BE2C (cell line): ENCODE measurements around the gene PTPRU.

Source experiments
- DNase-seq: peaks from one replicate; pipeline ENCODE4 v3.0.0-alpha.2; 2020
- H3K27me3 ChIP-seq: fragments of 250-450 bp; sonication (Bioruptor Pico); 2 replicates; pipeline ENCODE4 v1.5.1; 2020; ENCODE audit warnings: mild to moderate bottlenecking
- H3K36me3 ChIP-seq: fragments of 250-450 bp; sonication (Bioruptor Pico); 2 replicates; pipeline ENCODE4 v1.5.1; 2020; ENCODE audit warnings: mild to moderate bottlenecking
- H3K4me1 ChIP-seq: fragments of 250-450 bp; sonication (Bioruptor Pico); 2 replicates; pipeline ENCODE4 v1.5.1; 2020
- H3K4me3 ChIP-seq: 2 replicates; pipeline ENCODE4 v1.5.1; 2011; ENCODE audit warnings: low read depth, low read length
- H3K9me3 ChIP-seq: fragments of 250-450 bp; sonication (Bioruptor Pico); 2 replicates; pipeline ENCODE4 v1.5.1; 2020
- CTCF ChIP-seq: IDR thresholded peaks from 2 replicates; pipeline ENCODE4 v1.5.1; 2012; ENCODE audit warnings: mild to moderate bottlenecking, low read depth, low read length

Gene PTPRU

GRCh38 chr1:29335573-29335972 lies 99.3 kb downstream of the PTPRU start:
- Histone ChIP-seq H3K9me3 (no peaks in the 10 kb centered on the region), H3K4me1 (no peaks in the 10 kb centered on the region), H3K27me3 (no peaks in the 10 kb centered on the region), H3K4me3 (no peak overlapping the region), H3K36me3 (no peaks in the 10 kb centered on the region)
- no peak for TF ChIP-seq CTCF
- no peak for DNase-seq

- Histone ChIP-seq H3K9me3 (no peaks in the 10 kb centered on the region), H3K36me3 (no peaks in the 10 kb centered on the region), H3K27me3 (no peaks in the 10 kb centered on the region), H3K4me1 (no peaks in the 10 kb centered on the region), H3K4me3 (no peak overlapping the region)
- no peak for TF ChIP-seq CTCF
- no peak for DNase-seq
Observed at GRCh38 chr1:29338908-29339575, 102.7 kb downstream of the PTPRU start.

- no peaks in the 10 kb centered on the region for H3K36me3 ChIP-seq
- no peak overlapping the region for H3K4me3 ChIP-seq
- DNase-seq: no peak
- no peaks in the 10 kb centered on the region for H3K4me1 ChIP-seq
- TF ChIP-seq CTCF: peak; percentile 23; the same call in 1 of the 2 replicates
- no peaks in the 10 kb centered on the region for H3K27me3 ChIP-seq
- no peaks in the 10 kb centered on the region for H3K9me3 ChIP-seq
Observed at GRCh38 chr1:29341936-29342335, 105.6 kb downstream of the PTPRU start.

- no peak for DNase-seq
- Histone ChIP-seq H3K27me3 (no peaks in the 10 kb centered on the region), H3K4me3 (no peak overlapping the region), H3K36me3 (no peaks in the 10 kb centered on the region), H3K9me3 (no peaks in the 10 kb centered on the region), H3K4me1 (no peaks in the 10 kb centered on the region)
- TF ChIP-seq CTCF: no peak
Observed at GRCh38 chr1:29342351-29342750, 106.0 kb downstream of the PTPRU start.

- no peak for TF ChIP-seq CTCF
- H3K36me3 ChIP-seq: no peaks in the 10 kb centered on the region
- no peak for DNase-seq
- no peaks in the 10 kb centered on the region for H3K27me3 ChIP-seq
- no peaks in the 10 kb centered on the region for H3K4me1 ChIP-seq
- H3K9me3 ChIP-seq: no peaks in the 10 kb centered on the region
- no peak overlapping the region for H3K4me3 ChIP-seq
Observed at GRCh38 chr1:29342983-29343382, 106.7 kb downstream of the PTPRU start.

- H3K36me3 ChIP-seq: no peaks in the 10 kb centered on the region
- no peak for DNase-seq
- H3K9me3 ChIP-seq: no peaks in the 10 kb centered on the region
- no peaks in the 10 kb centered on the region for H3K4me1 ChIP-seq
- H3K4me3 ChIP-seq: no peak overlapping the region
- H3K27me3 ChIP-seq: no peaks in the 10 kb centered on the region
- TF ChIP-seq CTCF: no peak
Observed at GRCh38 chr1:29343476-29343875, 107.2 kb downstream of the PTPRU start.
